GM12801 (cell line): Measurements from ENCODE around the gene CDHR3.

ENCODE experiments used
- TF ChIP-seq, protein P1 (sequence below): IDR thresholded peaks from one replicate; pipeline ENCODE4 v1.5.1; 2011; ENCODE audit warnings: control low read depth; ENCODE audit not compliant: insufficient read length; ENCODE audit errors: extremely low read depth

CDHR3 gene

GRCh38 chr7:106021151-106022067 is 58.3 kb downstream of the CDHR3 start:
- TF ChIP-seq, protein P1, sequence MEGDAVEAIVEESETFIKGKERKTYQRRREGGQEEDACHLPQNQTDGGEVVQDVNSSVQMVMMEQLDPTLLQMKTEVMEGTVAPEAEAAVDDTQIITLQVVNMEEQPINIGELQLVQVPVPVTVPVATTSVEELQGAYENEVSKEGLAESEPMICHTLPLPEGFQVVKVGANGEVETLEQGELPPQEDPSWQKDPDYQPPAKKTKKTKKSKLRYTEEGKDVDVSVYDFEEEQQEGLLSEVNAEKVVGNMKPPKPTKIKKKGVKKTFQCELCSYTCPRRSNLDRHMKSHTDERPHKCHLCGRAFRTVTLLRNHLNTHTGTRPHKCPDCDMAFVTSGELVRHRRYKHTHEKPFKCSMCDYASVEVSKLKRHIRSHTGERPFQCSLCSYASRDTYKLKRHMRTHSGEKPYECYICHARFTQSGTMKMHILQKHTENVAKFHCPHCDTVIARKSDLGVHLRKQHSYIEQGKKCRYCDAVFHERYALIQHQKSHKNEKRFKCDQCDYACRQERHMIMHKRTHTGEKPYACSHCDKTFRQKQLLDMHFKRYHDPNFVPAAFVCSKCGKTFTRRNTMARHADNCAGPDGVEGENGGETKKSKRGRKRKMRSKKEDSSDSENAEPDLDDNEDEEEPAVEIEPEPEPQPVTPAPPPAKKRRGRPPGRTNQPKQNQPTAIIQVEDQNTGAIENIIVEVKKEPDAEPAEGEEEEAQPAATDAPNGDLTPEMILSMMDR: no peak

- TF ChIP-seq, protein P1: no peak
Measured at GRCh38 chr7:106022193-106022821, 59.2 kb downstream of the CDHR3 start.

GRCh38 chr7:106023369-106024322 is 60.6 kb downstream of the CDHR3 start:
- TF ChIP-seq, protein P1: no peak

DNA sequence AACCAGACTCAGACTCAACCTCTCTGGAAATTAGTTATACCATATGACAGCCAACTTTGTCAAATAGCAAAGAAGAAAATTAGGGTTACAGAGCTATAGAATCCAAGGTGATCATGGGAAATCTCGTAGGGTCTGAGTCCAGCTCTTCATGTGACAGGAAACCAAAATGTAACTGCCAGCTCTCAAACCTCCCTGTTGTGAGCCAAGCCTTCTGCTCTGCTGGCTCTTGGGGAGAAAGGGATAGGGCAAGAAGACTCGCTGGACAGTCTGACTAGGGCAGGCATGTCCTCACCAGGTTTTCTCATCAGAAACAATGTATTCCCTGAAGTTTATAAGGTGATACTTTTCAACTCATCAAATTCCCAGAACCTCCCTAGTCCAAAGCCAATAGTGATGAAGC is 63.0 kb downstream of the CDHR3 start:
- TF ChIP-seq, protein P1: no peak

GRCh38 chr7:106029451-106029850 is 66.4 kb downstream of the CDHR3 start:
- TF ChIP-seq, protein P1: no peak

GRCh38 chr7:106029941-106030340 is 66.9 kb downstream of the CDHR3 start:
- TF ChIP-seq, protein P1: no peak
